Psoas muscle (tissue), 8 donors: ENCODE results near the gene DIPK1A. TPM values are rescaled to one million over a fixed set of nuclear protein-coding genes. Genes with fewer than 3 reads are reported as not detected.

Experiments
- ATAC-seq, 4 donors: fragments of 200-7000 bp; cut with Tn5 transposase; one replicate each; pipeline ENCODE4 v1.9.1; 2020; ENCODE audit warnings: moderate library complexity in 3 of 4, mild to moderate bottlenecking in 2 of 4
- DNase-seq, 2 donors: peaks; one replicate each; pipeline ENCODE4 v3.0.0-alpha.2; 2020
- H3K27ac ChIP-seq: fragments of 200-600 bp; one replicate; pipeline ENCODE4 v1.8.0; 2022
- H3K27me3 ChIP-seq, 3 donors: fragments of 200-600 bp in 1 of 3; one replicate each; pipeline versions ENCODE4 v1.6.1 to v1.8.0; 2013 to 2022; ENCODE audit warnings: low read length in 2 of 3, mild to moderate bottlenecking in 2 of 3, moderate library complexity in 1 of 3; ENCODE audit not compliant: insufficient read depth in 3 of 3
- H3K36me3 ChIP-seq, 2 donors: fragments of 200-600 bp in 1 of 2; one replicate each; pipeline versions ENCODE4 v1.6.1 to v1.8.0; 2013 to 2022; ENCODE audit warnings: low read depth in 1 of 2, mild to moderate bottlenecking in 1 of 2, moderate library complexity in 1 of 2; ENCODE audit not compliant: insufficient read depth in 1 of 2
- H3K4me1 ChIP-seq: fragments of 200-600 bp; one replicate; pipeline ENCODE4 v1.8.0; 2022
- H3K4me3 ChIP-seq: fragments of 200-600 bp; one replicate; pipeline ENCODE4 v1.8.0; 2022; ENCODE audit warnings: mild to moderate bottlenecking
- H3K9me3 ChIP-seq: fragments of 200-600 bp; one replicate; pipeline ENCODE4 v1.8.0; 2022
- WGBS, 3 donors: extraction: QIAGEN DNeasy Blood & Tissue Kit; methylation state at CpG; one replicate each; pipeline versions ENCODE4 v1.1.6 to v1.1.7; 2013; 5-methylcytosine and 5-hydroxymethylcytosine counted together
- intact Hi-C, 2 donors: fragments of 100-400 bp; cut with DNase I; formaldehyde crosslinking; loops; one replicate each; pipeline versions ENCODE4 v1.11.0 to v1.14.2; 2022
- polyA plus RNA-seq, 3 donors: library from polyadenylated mRNA; stranded (reverse); fragments of 200-250 nt; gene quantifications; one replicate each; pipeline ENCODE4 v1.2.3, GENCODE V29; 2013
- total RNA-seq, 4 donors: library from RNA; stranded (reverse); fragmentation: NEBNext Ultra II Directional in 2 of 4; extraction: Animal tissue kit (Norgen Biotek cat#: 25700) in 2 of 4; gene quantifications; one replicate each; pipeline versions ENCODE4 v1.2.1 to v1.2.4, GENCODE V29; 2021 to 2023
- TF ChIP-seq, protein P1 (sequence below): fragments of 200-600 bp; IDR thresholded peaks from one replicate; pipeline ENCODE4 v1.8.0; 2022; ENCODE audit warnings: antibody characterized with exemption
- donor health status: healthy with polysubstance abuse.
- donor health status: DM: no; HTN: no; CAD: no; lungs with moderate emphysema.
- donor health status: Bipolar disorder and iron deficiency.
- donor health status: healthy.
- donor health status: DM: yes; HTN: yes; CAD: no.
- donor health status: DM: no; HTN: no; CAD: no.
- donor health status: DM: no; HTN: no; CAD: no.
- donor health status: DM: yes; HTN: yes; CAD: no.

DIPK1A gene
- total and polyA plus RNA-seq, 7 donors: 2.2 to 7.9 (median 5.7) TPM

DNA sequence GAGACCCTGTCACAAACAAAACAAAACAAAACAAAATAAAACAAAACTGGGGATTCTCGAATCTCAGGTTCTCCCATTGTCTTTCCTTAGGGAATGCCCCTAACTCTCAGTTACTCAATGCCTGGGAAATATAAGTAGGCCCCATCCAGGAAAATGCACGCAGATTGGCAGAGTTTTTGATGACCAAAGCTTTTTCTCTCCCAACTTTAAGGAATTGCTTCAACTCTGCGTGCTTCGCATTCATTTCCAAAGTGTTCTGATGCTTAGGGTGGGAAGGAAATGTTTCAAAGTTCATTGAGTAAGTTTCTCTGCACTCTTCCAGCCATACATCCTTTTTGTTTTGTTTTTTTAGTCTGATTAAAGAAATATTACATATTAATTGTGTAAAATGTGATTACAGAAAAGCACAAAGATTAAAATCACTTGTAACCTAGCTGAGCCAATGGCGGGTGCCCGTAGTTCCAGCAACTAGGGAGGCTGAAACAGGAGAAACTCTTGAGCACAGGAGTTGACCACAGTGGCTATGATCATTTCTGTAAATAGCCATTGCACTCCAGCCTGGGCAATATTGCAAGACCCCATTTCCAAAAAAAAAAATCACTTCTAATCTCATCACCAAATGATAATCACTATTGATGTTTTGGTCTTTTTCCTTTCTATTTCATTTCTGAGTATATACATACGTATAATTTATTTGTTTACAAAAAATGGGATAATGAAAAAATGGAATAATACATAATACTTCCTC lies 157.9 kb downstream of the DIPK1A start:
- intact Hi-C loops: no loop called here
- Histone ChIP-seq H3K27ac (no peak overlapping the region), H3K4me1 (no peaks in the 10 kb centered on the region), H3K9me3 (no peaks in the 10 kb centered on the region), H3K27me3 (no peaks in the 10 kb centered on the region), H3K4me3 (no peak overlapping the region), H3K36me3 (no peaks in the 10 kb centered on the region)
- DNase-seq (no peak), ATAC-seq (no peak)
- WGBS, 3 donors: 87 to 93% (median 88%) methylated on average over 7 of the region's 7 CpGs
- TF ChIP-seq, protein P1, sequence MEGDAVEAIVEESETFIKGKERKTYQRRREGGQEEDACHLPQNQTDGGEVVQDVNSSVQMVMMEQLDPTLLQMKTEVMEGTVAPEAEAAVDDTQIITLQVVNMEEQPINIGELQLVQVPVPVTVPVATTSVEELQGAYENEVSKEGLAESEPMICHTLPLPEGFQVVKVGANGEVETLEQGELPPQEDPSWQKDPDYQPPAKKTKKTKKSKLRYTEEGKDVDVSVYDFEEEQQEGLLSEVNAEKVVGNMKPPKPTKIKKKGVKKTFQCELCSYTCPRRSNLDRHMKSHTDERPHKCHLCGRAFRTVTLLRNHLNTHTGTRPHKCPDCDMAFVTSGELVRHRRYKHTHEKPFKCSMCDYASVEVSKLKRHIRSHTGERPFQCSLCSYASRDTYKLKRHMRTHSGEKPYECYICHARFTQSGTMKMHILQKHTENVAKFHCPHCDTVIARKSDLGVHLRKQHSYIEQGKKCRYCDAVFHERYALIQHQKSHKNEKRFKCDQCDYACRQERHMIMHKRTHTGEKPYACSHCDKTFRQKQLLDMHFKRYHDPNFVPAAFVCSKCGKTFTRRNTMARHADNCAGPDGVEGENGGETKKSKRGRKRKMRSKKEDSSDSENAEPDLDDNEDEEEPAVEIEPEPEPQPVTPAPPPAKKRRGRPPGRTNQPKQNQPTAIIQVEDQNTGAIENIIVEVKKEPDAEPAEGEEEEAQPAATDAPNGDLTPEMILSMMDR: no peak

DNA sequence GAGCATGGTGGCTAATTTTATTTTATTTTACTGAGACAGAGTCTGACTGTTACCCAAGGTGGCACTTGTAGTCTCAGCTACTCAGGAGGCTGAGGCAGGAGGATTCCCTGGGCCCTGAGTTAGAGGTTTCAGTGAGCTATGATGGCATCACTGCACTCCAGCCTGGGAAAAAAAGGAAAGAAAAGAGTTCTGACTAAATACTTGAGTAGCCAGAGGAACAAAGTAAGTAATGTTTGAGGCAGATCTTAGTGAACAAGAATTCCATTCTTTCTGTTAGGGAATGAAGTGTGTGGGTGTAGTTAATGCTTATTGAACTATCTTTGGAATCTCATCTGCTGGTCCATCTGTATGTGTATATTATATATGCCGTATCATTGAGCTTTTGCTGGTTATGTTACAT lies 163.3 kb downstream of the DIPK1A start:
- Histone ChIP-seq H3K4me1 (no peaks in the 10 kb centered on the region), H3K27ac (no peak overlapping the region), H3K27me3 (no peaks in the 10 kb centered on the region), H3K9me3 (peaks cover 6% of the 10 kb centered on the region), H3K4me3 (no peak overlapping the region), H3K36me3 (no peaks in the 10 kb centered on the region)
- DNase-seq (no peak), ATAC-seq (no peak)
- TF ChIP-seq, protein P1: no peak
- intact Hi-C loops: no loop called here
- WGBS, 3 donors: 41 to 61% (median 48%) methylated on average over 1 of the region's 1 CpG

GRCh38 chr1:92797297-92797696 lies 164.0 kb downstream of the DIPK1A start:
- Histone ChIP-seq H3K9me3 (peaks cover 6% of the 10 kb centered on the region), H3K27ac (no peak overlapping the region), H3K27me3 (no peaks in the 10 kb centered on the region), H3K4me3 (no peak overlapping the region), H3K36me3 (no peaks in the 10 kb centered on the region), H3K4me1 (no peaks in the 10 kb centered on the region)
- intact Hi-C loops: no loop called here
- TF ChIP-seq, protein P1: no peak
- ATAC-seq: peak in 1 of 4 donors; percentile 48
- DNase-seq: no peak

- WGBS, 3 donors: 58 to 61% (median 61%) methylated on average over 4 of the region's 4 CpGs
- no peak for DNase-seq
- no peaks in the 10 kb centered on the region for H3K27me3 ChIP-seq
- TF ChIP-seq, protein P1: no peak
- no peaks in the 10 kb centered on the region for H3K4me1 ChIP-seq
- H3K4me3 ChIP-seq: no peak overlapping the region
- H3K27ac ChIP-seq: no peak overlapping the region
- no peaks in the 10 kb centered on the region for H3K36me3 ChIP-seq
- ATAC-seq: no peak
- intact Hi-C loops: no loop called here
- peaks cover 6% of the 10 kb centered on the region for H3K9me3 ChIP-seq
Measured at GRCh38 chr1:92795166-92795565, 166.1 kb downstream of the DIPK1A start.

DNA sequence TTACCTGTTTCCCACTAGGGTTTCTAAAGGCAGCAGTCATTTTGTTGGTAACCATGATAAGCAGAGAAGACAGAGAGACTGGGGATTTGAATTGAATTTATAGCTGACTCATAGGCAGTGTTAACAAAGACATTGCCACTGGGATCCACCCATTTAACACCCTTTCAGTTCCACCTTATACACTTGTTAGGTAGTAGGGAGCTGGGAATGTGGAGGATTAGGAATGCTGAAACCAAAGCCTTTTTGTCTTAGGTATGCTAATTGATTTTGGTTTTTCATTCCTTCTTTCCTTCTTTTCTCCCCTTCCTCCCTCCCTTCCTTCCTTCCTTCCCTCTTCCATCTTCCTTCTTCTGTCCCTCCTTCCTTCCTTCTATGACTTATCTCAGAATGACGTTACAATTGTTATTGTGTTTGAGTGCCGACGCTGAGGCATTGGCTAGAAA lies 168.9 kb downstream of the DIPK1A start:
- Histone ChIP-seq H3K9me3 (peaks cover 6% of the 10 kb centered on the region), H3K4me1 (no peaks in the 10 kb centered on the region), H3K36me3 (no peaks in the 10 kb centered on the region), H3K27ac (no peak overlapping the region), H3K4me3 (no peak overlapping the region), H3K27me3 (no peaks in the 10 kb centered on the region)
- no peak for DNase-seq
- peak in 2 of 4 donors; percentile 45 to 58 for ATAC-seq
- WGBS, 3 donors: 63 to 69% (median 65%) methylated on average over 3 of the region's 3 CpGs
- TF ChIP-seq, protein P1: no peak
- intact Hi-C loops: no loop called here
